ENCODE measurements around the gene EEF1AKMT1. TPM values are rescaled to one million over a fixed set of nuclear protein-coding genes. Genes with fewer than 3 reads are reported as not detected.

EEF1AKMT1 gene
- total and polyA plus RNA-seq, 2 experiments from 2014 or later: 13.7 to 23.1 TPM

DNA sequence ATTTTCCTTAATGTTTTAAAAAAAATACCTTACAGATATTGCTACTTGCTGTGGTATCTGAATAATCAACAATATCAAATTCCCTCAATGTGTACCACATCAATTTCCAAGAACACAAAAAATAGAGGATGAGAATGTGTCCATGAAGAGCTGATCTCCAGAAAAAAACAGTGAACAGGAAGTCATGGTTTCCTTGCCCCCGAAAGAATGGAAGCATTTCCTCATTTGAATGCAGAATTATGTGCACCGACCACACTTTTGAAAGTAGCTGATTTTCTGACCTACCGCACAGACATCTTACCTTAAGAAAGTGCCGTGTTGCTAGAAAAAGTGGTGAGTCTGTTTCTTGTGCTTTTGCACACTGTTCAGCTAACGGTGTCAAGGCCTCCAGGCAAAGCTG is 13.4 kb upstream of the EEF1AKMT1 start:
- H3K9me2 ChIP-seq (ENCODE audit: insufficient read depth): no peaks in the 10 kb centered on the region
- no peaks in the 10 kb centered on the region for H3K27me3 ChIP-seq (replicated peaks; ENCODE audit: insufficient read depth)
- no peak for DNase-seq
- peaks cover 25% of the 10 kb centered on the region; the same call in 1 of the 2 replicates for H3K36me3 ChIP-seq (ENCODE audit: low read depth)
- WGBS, 2 experiments (ENCODE audit: low coverage in 1 of 2, low lambda C conversion rate in 2 of 2, missing lambda C conversion rate in 2 of 2): 96 to 99% methylated on average over 5 of the region's 5 CpGs
- no peaks in the 10 kb centered on the region for H4K20me1 ChIP-seq (ENCODE audit: insufficient read depth)
- no peak overlapping the region for H3K4me3 ChIP-seq
- peaks cover 4% of the 10 kb centered on the region; the same call in 1 of the 2 replicates for H3F3A ChIP-seq (ENCODE audit: insufficient read depth)
- no peaks in the 10 kb centered on the region for H3K79me2 ChIP-seq (ENCODE audit: insufficient read depth)
- in situ Hi-C loops (cut with MboI): no loop called here
- TF ChIP-seq EZH2phosphoT487 (IDR thresholded peaks at IDR 0.05; ENCODE audit: insufficient read depth, low read depth) (no peak), EZH2 (IDR thresholded peaks at IDR 0.05; ENCODE audit: insufficient read depth, poor library complexity, severe bottlenecking) (no peak)
- H3K4me2 ChIP-seq (ENCODE audit: unreplicated experiment): no peak overlapping the region
- H3K9ac ChIP-seq: no peak overlapping the region
- H3K9me3 ChIP-seq (ENCODE audit: low read depth): no peaks in the 10 kb centered on the region
- H3K4me1 ChIP-seq (ENCODE audit: insufficient read depth): peaks cover 8% of the 10 kb centered on the region; the same call in 1 of the 2 replicates
- H3K27ac ChIP-seq: no peak overlapping the region
- no peak overlapping the region for H2AFZ ChIP-seq

DNA sequence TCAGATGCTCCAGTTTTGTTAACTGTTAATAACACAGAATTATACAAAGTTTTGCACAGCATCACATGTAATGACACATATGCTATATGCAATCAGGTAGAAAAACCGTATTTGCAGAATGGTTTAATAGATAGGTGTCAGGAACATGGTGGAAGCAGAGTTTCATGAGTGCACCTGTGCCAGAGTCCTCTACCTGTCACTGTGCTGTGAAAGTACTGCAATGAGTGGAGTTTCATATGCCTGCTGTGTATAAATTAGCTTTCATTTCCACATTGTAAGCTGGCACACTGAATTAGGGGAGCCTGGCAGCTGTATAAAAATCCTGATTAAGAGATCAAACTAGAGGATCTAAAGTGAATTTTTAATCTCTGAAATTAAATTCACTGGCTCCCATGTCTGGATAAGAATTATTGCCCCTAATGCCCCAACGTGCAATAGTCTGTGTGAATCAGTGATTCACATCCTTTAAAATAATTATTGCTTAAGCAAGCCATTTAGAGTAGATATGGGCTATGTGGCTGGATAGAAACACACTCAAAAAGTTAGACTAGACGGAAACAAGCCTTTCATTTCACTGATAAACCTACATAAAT is 8.5 kb upstream of the EEF1AKMT1 start:
- no peaks in the 10 kb centered on the region for H3F3A ChIP-seq (ENCODE audit: insufficient read depth)
- DNase-seq: no peak
- H3K79me2 ChIP-seq (ENCODE audit: insufficient read depth): no peaks in the 10 kb centered on the region
- H3K9ac ChIP-seq: no peak overlapping the region
- H2AFZ ChIP-seq: no peak overlapping the region
- H3K27me3 ChIP-seq (replicated peaks; ENCODE audit: insufficient read depth): no peaks in the 10 kb centered on the region
- 93 to 95% methylated on average over 3 of the region's 3 CpGs for WGBS, 2 experiments (ENCODE audit: low coverage in 1 of 2, low lambda C conversion rate in 2 of 2, missing lambda C conversion rate in 2 of 2)
- no peak overlapping the region for H3K4me3 ChIP-seq
- H3K9me3 ChIP-seq (ENCODE audit: low read depth): no peaks in the 10 kb centered on the region
- no peaks in the 10 kb centered on the region for H3K9me2 ChIP-seq (ENCODE audit: insufficient read depth)
- in situ Hi-C loops (cut with MboI): no loop called here
- no peaks in the 10 kb centered on the region for H3K4me1 ChIP-seq (ENCODE audit: insufficient read depth)
- H3K36me3 ChIP-seq (ENCODE audit: low read depth): peaks cover 21% of the 10 kb centered on the region; the same call in 1 of the 2 replicates
- H4K20me1 ChIP-seq (ENCODE audit: insufficient read depth): no peaks in the 10 kb centered on the region
- H3K4me2 ChIP-seq (ENCODE audit: unreplicated experiment): no peak overlapping the region
- H3K27ac ChIP-seq: no peak overlapping the region
- no peak for TF ChIP-seq EZH2 (IDR thresholded peaks at IDR 0.05; ENCODE audit: insufficient read depth, poor library complexity, severe bottlenecking)
- TF ChIP-seq EZH2phosphoT487 (IDR thresholded peaks at IDR 0.05; ENCODE audit: insufficient read depth, low read depth): no peak

DNA sequence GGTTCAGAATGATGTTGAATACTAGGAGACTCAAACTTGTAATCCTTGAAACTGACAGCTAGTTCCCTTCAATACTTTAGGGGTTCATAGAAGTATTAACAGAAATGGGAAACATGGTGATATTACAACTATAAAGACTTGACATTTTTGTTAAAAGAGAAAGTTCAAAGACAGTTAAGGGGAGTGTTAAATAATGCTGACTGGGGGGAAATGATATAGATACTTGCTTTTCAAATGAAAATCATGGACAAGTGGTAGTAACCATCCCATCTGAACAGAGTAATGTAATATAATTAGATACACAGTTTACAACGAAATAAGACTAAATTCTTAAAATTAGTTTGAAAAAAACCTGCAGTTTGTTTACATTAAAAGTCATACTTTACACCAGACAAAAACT is 6.6 kb upstream of the EEF1AKMT1 start:
- no peak overlapping the region for H3K27ac ChIP-seq
- no peak for DNase-seq
- H4K20me1 ChIP-seq (ENCODE audit: insufficient read depth): no peaks in the 10 kb centered on the region
- WGBS, 2 experiments (ENCODE audit: low coverage in 1 of 2, low lambda C conversion rate in 2 of 2, missing lambda C conversion rate in 2 of 2): 16 to 21% methylated on average over 1 of the region's 1 CpG
- TF ChIP-seq EZH2phosphoT487 (IDR thresholded peaks at IDR 0.05; ENCODE audit: insufficient read depth, low read depth): no peak
- TF ChIP-seq EZH2 (IDR thresholded peaks at IDR 0.05; ENCODE audit: insufficient read depth, poor library complexity, severe bottlenecking): no peak
- no peaks in the 10 kb centered on the region for H3K27me3 ChIP-seq (replicated peaks; ENCODE audit: insufficient read depth)
- 0 out of 2 replicates have a peak, but pooled peaks cover 3% of the 10 kb centered on the region for H3F3A ChIP-seq (ENCODE audit: insufficient read depth)
- no peaks in the 10 kb centered on the region for H3K4me1 ChIP-seq (ENCODE audit: insufficient read depth)
- in situ Hi-C loops (cut with MboI): no loop called here
- H3K9me2 ChIP-seq (ENCODE audit: insufficient read depth): no peaks in the 10 kb centered on the region
- no peak overlapping the region for H3K4me2 ChIP-seq (ENCODE audit: unreplicated experiment)
- no peak overlapping the region for H2AFZ ChIP-seq
- H3K9ac ChIP-seq: no peak overlapping the region
- H3K4me3 ChIP-seq: no peak overlapping the region
- H3K9me3 ChIP-seq (ENCODE audit: low read depth): no peaks in the 10 kb centered on the region
- no peaks in the 10 kb centered on the region for H3K79me2 ChIP-seq (ENCODE audit: insufficient read depth)
- peaks cover 12% of the 10 kb centered on the region; the same call in 1 of the 2 replicates for H3K36me3 ChIP-seq (ENCODE audit: low read depth)

DNA sequence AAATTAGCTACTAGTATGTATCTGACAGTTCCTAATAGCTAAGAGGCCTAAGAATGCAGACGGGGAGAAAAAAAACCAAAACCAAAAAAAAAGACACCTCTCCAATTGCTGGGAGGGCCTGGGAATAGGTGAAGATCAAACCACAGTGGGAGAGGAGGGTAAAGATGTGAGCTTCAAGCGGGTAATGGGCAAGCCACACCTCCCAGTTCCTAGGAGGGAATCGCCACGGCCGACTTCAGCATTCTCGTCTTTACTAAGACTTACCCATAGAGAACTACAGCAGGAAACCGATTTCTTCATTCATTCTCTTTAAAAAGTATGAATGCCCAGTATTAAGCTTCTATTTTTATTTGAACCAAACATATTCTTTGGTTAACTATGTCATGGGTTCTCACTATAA is 5.6 kb upstream of the EEF1AKMT1 start:
- in situ Hi-C loops (cut with MboI): no loop called here
- Histone ChIP-seq H3F3A (ENCODE audit: insufficient read depth) (0 out of 2 replicates have a peak, but pooled peaks cover 9% of the 10 kb centered on the region), H3K4me2 (ENCODE audit: unreplicated experiment) (no peak overlapping the region), H3K79me2 (ENCODE audit: insufficient read depth) (no peaks in the 10 kb centered on the region), H3K9ac (no peak overlapping the region), H3K36me3 (ENCODE audit: low read depth) (peaks cover 12% of the 10 kb centered on the region; the same call in 1 of the 2 replicates), H3K9me3 (ENCODE audit: low read depth) (no peaks in the 10 kb centered on the region), H3K27me3 (replicated peaks; ENCODE audit: insufficient read depth) (no peaks in the 10 kb centered on the region), H3K27ac (no peak overlapping the region), H3K4me3 (no peak overlapping the region), H3K4me1 (ENCODE audit: insufficient read depth) (no peaks in the 10 kb centered on the region), H3K9me2 (ENCODE audit: insufficient read depth) (no peaks in the 10 kb centered on the region), H4K20me1 (ENCODE audit: insufficient read depth) (no peaks in the 10 kb centered on the region), H2AFZ (no peak overlapping the region)
- TF ChIP-seq EZH2 (IDR thresholded peaks at IDR 0.05; ENCODE audit: insufficient read depth, poor library complexity, severe bottlenecking): no peak
- no peak for TF ChIP-seq EZH2phosphoT487 (IDR thresholded peaks at IDR 0.05; ENCODE audit: insufficient read depth, low read depth)
- DNase-seq: no peak
- 85 to 88% methylated on average over 7 of the region's 7 CpGs for WGBS, 2 experiments (ENCODE audit: low coverage in 1 of 2, low lambda C conversion rate in 2 of 2, missing lambda C conversion rate in 2 of 2)
